OCI-LY7 (cell line): ENCODE measurements around the gene NBEAL2. TPM values are rescaled to one million over a fixed set of nuclear protein-coding genes. Genes with fewer than 3 reads are reported as not detected.

Experiments
- BruUV-seq: library from RNA; stranded (reverse); fragments of 400-500 nt; replicated peaks from 2 replicates; lab custom pipeline; 2021; lab: Mats Ljungman, UMichigan
- CTCF ChIA-PET: fragments of 300-600 bp; sonication (Branson Sonifier 250); formaldehyde crosslinking; loops from one replicate; lab custom pipeline; 2022; ENCODE audit warnings: antibody characterized with exemption; ENCODE audit not compliant: unreplicated experiment; lab: Charles Lee
- POLR2A ChIA-PET: fragments of 300-600 bp; sonication (Branson Sonifier 250); formaldehyde crosslinking; loops from one replicate; lab custom pipeline; 2022; ENCODE audit warnings: antibody characterized with exemption; lab: Charles Lee
- DNase-seq: peaks from one replicate; pipeline ENCODE4 v3.0.0-alpha.2; 2015; ENCODE audit warnings: low spot score
- H2AFZ ChIP-seq: fragments of 200-600 bp; sonication (generic), shearing (Covaris generic); 2 replicates; pipeline ENCODE4 v1.6.1; 2014; ENCODE audit warnings: mild to moderate bottlenecking, antibody characterized with exemption, low read length, moderate library complexity
- H3K27ac ChIP-seq: fragments of 200-600 bp; sonication (generic); 2 replicates; pipeline ENCODE4 v1.5.1; 2014; ENCODE audit warnings: mixed run types, low read depth, mild to moderate bottlenecking, moderate library complexity, low read length, inconsistent platforms; ENCODE audit not compliant: poor library complexity, severe bottlenecking
- H3K36me3 ChIP-seq: fragments of 200-600 bp; sonication (generic); 2 replicates; pipeline ENCODE4 v1.6.1; 2014; ENCODE audit warnings: mild to moderate bottlenecking, antibody characterized with exemption, low read length, moderate library complexity, mixed read lengths; ENCODE audit not compliant: insufficient read depth
- H3K4me1 ChIP-seq: fragments of 200-600 bp; sonication (generic); 2 replicates; pipeline ENCODE4 v1.5.1; 2014; ENCODE audit warnings: mild to moderate bottlenecking, low read length; ENCODE audit not compliant: insufficient read depth, poor library complexity, severe bottlenecking
- H3K4me2 ChIP-seq: fragments of 200-600 bp; sonication (generic); 2 replicates; pipeline ENCODE4 v1.6.1; 2014; ENCODE audit warnings: mild to moderate bottlenecking, low read length
- H3K4me3 ChIP-seq: fragments of 200-600 bp; sonication (generic); 2 replicates; pipeline ENCODE4 v1.5.1; 2014; ENCODE audit warnings: mild to moderate bottlenecking, low read depth, low read length; ENCODE audit not compliant: poor library complexity, severe bottlenecking
- H3K79me2 ChIP-seq: fragments of 200-600 bp; sonication (generic); 2 replicates; pipeline ENCODE4 v1.6.1; 2016; ENCODE audit warnings: low read depth, mild to moderate bottlenecking, low read length, moderate library complexity, mixed read lengths; ENCODE audit not compliant: insufficient read depth
- H3K9me2 ChIP-seq: fragments of 200-600 bp; sonication (generic); 2 replicates; pipeline ENCODE4 v1.6.1; 2016; ENCODE audit warnings: mild to moderate bottlenecking, low read length, mixed read lengths; ENCODE audit not compliant: insufficient read depth
- H3K9me3 ChIP-seq: fragments of 200-600 bp; sonication (generic); 2 replicates; pipeline ENCODE4 v1.6.1; 2014; ENCODE audit warnings: mild to moderate bottlenecking, mixed run types, low read length, mixed read lengths
- H4K20me1 ChIP-seq: fragments of 200-600 bp; sonication (generic); 2 replicates; pipeline ENCODE4 v1.6.1; 2014; ENCODE audit warnings: mild to moderate bottlenecking, antibody characterized with exemption, low read length, moderate library complexity, mixed read lengths; ENCODE audit not compliant: insufficient read depth
- CTCF ChIP-seq: fragments of 200-600 bp; sonication (generic); conservative IDR thresholded peaks from 2 replicates; pipeline ENCODE4 v1.5.1; 2014; ENCODE audit warnings: mild to moderate bottlenecking, antibody characterized with exemption, low read length, moderate library complexity, mixed read lengths
- EZH2phosphoT487 ChIP-seq: fragments of 200-600 bp; sonication (generic); IDR thresholded peaks from 2 replicates; pipeline ENCODE4 v1.6.1; 2018; ENCODE audit warnings: low read depth, borderline replicate concordance, mild to moderate bottlenecking, mixed run types, antibody characterized with exemption, low read length, moderate library complexity, mixed read lengths
- intact Hi-C: fragments of 100-400 bp; cut with micrococcal nuclease; formaldehyde crosslinking; loops from one replicate; pipeline ENCODE4 v1.10.0; 2022; ENCODE audit not compliant: unreplicated experiment
- total RNA-seq, 2 experiments: library from RNA; depleted of rRNA in 1 of 2; stranded (reverse); fragments of >200 nt in 1 of 2; shearing (Covaris generic) in 1 of 2; gene quantifications; 2 replicates each; pipeline ENCODE4 v1.2.3, GENCODE V29; 2014 to 2022

Gene NBEAL2
- total RNA-seq, 2 experiments from 2014 or later = 74.9 to 149 TPM

GRCh38 chr3:46994801-46995731 is 15.6 kb downstream of the NBEAL2 start:
- Histone ChIP-seq H3K9me2 (no peaks in the 10 kb centered on the region), H3K4me2 (no peak overlapping the region), H3K9me3 (no peaks in the 10 kb centered on the region), H3K79me2 (no peaks in the 10 kb centered on the region), H4K20me1 (no peaks in the 10 kb centered on the region), H3K4me1 (peaks cover 10% of the 10 kb centered on the region), H3K27ac (no peak overlapping the region), H2AFZ (no peak overlapping the region), H3K4me3 (no peak overlapping the region), H3K36me3 (peaks cover 73% of the 10 kb centered on the region)
- POLR2A ChIA-PET = interaction anchor here (0.6 to 2.0 kb wide), 3 partner anchors 13 to 346 kb away, joined by 3 to 5 read pairs (median 3); no protein-coding TSS in a partner anchor
- CTCF ChIA-PET = interaction anchor here (0.6 kb wide), 1 partner anchor 10 kb away, joined by 3 read pairs; no protein-coding TSS in a partner anchor
- intact Hi-C loops = no loop called here
- DNase-seq = no peak
- BruUV-seq = no TSS peak
- TF ChIP-seq CTCF (no peak), EZH2phosphoT487 (no peak)

- no peaks in the 10 kb centered on the region for H3K9me2 ChIP-seq
- no peak overlapping the region for H2AFZ ChIP-seq
- H3K4me3 ChIP-seq = no peak overlapping the region
- no TSS peak for BruUV-seq
- H3K4me1 ChIP-seq = peaks cover under 1% of the 10 kb centered on the region
- no peaks in the 10 kb centered on the region for H4K20me1 ChIP-seq
- no peak for TF ChIP-seq EZH2phosphoT487
- intact Hi-C loops = no loop called here
- peaks cover 75% of the 10 kb centered on the region for H3K36me3 ChIP-seq
- CTCF ChIA-PET = no interaction called here
- H3K79me2 ChIP-seq = no peaks in the 10 kb centered on the region
- H3K4me2 ChIP-seq = no peak overlapping the region
- H3K27ac ChIP-seq = no peak overlapping the region
- DNase-seq = no peak
- no peaks in the 10 kb centered on the region for H3K9me3 ChIP-seq
- POLR2A ChIA-PET = no interaction called here
Measured at GRCh38 chr3:46995901-46996562, 16.6 kb downstream of the NBEAL2 start.

- Histone ChIP-seq H3K4me3 (no peak overlapping the region), H4K20me1 (no peaks in the 10 kb centered on the region), H3K27ac (no peak overlapping the region), H3K9me3 (no peaks in the 10 kb centered on the region), H3K9me2 (no peaks in the 10 kb centered on the region), H3K4me1 (no peaks in the 10 kb centered on the region), H2AFZ (no peak overlapping the region), H3K4me2 (no peak overlapping the region), H3K79me2 (no peaks in the 10 kb centered on the region), H3K36me3 (peaks cover 75% of the 10 kb centered on the region)
- POLR2A ChIA-PET = no interaction called here
- intact Hi-C loops = no loop called here
- BruUV-seq = no TSS peak
- CTCF ChIA-PET = no interaction called here
- no peak for TF ChIP-seq EZH2phosphoT487
- no peak for TF ChIP-seq CTCF
- DNase-seq = no peak
Measured at GRCh38 chr3:46996689-46997452, 17.4 kb downstream of the NBEAL2 start.
